GM21367 (cell line): ENCODE data around the gene SESN3.
"Not testable (repeated sequence)": the region's sequence is repeated elsewhere in the genome, so short reads cannot be mapped to it uniquely, and the experiment has no call there.

Experiments used
- ATAC-seq: cut with Tn5 transposase; IDR thresholded peaks from one replicate; pipeline ENCODE4 v1.9.1; 2021; ENCODE audit not compliant: unreplicated experiment

SESN3 gene

GRCh38 chr11:95227060-95227459 lies 3.9 kb downstream of the SESN3 start:
- not testable (repeated sequence) for ATAC-seq

GRCh38 chr11:95222817-95223216 lies 8.2 kb downstream of the SESN3 start:
- no peak for ATAC-seq

GRCh38 chr11:95219599-95219998 lies 11.4 kb downstream of the SESN3 start:
- no peak for ATAC-seq

GRCh38 chr11:95218149-95218548 lies 12.9 kb downstream of the SESN3 start:
- no peak for ATAC-seq

- no peak for ATAC-seq
These were observed 18.4 kb downstream of the SESN3 start for GRCh38 chr11:95212609-95213008.

GRCh38 chr11:95209535-95209934 lies 21.5 kb downstream of the SESN3 start:
- not testable (repeated sequence) for ATAC-seq

GRCh38 chr11:95200781-95201457 lies 30.1 kb downstream of the SESN3 start:
- ATAC-seq: no peak

GRCh38 chr11:95195831-95196230 lies 35.2 kb downstream of the SESN3 start:
- ATAC-seq: no peak

GRCh38 chr11:95193541-95193940 lies 37.5 kb downstream of the SESN3 start:
- ATAC-seq: no peak

GRCh38 chr11:95192717-95193116 lies 38.3 kb downstream of the SESN3 start:
- ATAC-seq: no peak

GRCh38 chr11:95187723-95188122 lies 43.3 kb downstream of the SESN3 start:
- no peak for ATAC-seq

GRCh38 chr11:95182397-95182796 lies 48.6 kb downstream of the SESN3 start:
- no peak for ATAC-seq

- no peak for ATAC-seq
These were observed 55.1 kb downstream of the SESN3 start for GRCh38 chr11:95175818-95176380.

GRCh38 chr11:95170294-95170693 lies 60.7 kb downstream of the SESN3 start:
- ATAC-seq: no peak

- no peak for ATAC-seq
These were observed 64.2 kb downstream of the SESN3 start for GRCh38 chr11:95166781-95167180.

GRCh38 chr11:95165638-95166037 lies 65.4 kb downstream of the SESN3 start:
- ATAC-seq: no peak

- no peak for ATAC-seq
These were observed 67.9 kb downstream of the SESN3 start for GRCh38 chr11:95163106-95163505.

- no peak for ATAC-seq
These were observed 69.8 kb downstream of the SESN3 start for GRCh38 chr11:95161248-95161647.

- ATAC-seq: no peak
These were observed 73.2 kb downstream of the SESN3 start for GRCh38 chr11:95157824-95158223.

- no peak for ATAC-seq
These were observed 74.0 kb downstream of the SESN3 start for GRCh38 chr11:95156916-95157541.

GRCh38 chr11:95156133-95156721 lies 74.8 kb downstream of the SESN3 start:
- ATAC-seq: no peak

- no peak for ATAC-seq
These were observed 75.6 kb downstream of the SESN3 start for GRCh38 chr11:95155385-95155784.
